HG03025 (cell line): Measurements from ENCODE around the gene ATP13A3.

Experiments
- ATAC-seq: cut with Tn5 transposase; IDR thresholded peaks from one replicate; pipeline ENCODE4 v1.9.1; 2021; ENCODE audit warnings: mild to moderate bottlenecking, moderate library complexity; ENCODE audit not compliant: unreplicated experiment, low FRiP score

ATP13A3 gene

GRCh38 chr3:194397757-194398312 lies 89.0 kb downstream of the ATP13A3 start:
- ATAC-seq: no peak

DNA sequence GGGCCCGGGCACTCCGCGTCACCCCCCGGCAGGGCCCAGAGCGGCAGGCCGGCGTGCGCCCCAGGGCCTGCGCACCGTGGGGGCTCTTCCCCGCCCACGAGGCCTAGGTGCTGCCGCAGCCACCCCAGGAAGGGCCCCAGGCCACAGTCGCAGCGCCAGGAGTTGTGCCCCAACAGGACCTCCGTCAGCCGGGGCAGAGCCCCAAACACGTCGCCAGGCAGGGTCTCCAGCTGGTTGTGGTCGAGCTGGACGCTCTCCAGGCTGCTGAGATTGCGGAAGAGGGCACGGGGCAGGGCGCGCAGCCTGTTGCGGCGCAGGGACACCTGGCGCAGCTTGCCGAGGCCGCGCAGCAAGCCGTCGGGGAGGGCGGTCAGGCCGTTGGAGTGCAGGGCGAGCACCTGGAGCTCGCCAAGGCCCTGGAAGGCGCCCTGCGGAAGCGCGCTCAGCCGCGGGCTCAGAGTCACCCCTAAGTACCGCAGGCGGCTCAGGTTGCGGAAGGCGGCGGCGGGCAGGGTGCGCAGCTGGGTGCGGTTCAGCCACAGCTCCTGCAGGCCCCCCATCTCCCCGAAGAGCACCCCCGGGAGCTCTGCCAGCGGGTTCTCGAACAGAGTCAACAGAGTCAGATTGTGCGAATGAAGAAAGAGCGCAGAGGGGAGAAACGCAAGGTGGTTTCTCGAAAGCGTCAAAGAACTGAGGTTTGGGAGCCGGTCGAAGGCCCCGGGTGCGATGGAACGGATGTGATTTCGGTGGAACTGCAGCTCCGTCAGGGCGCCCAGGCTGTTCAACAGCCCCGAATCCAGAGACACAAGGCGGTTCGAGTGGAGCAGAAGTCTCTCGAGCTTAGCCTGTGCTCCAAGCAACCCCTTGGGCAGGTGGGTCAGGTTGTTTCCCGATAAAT lies 89.7 kb downstream of the ATP13A3 start:
- no peak for ATAC-seq

DNA sequence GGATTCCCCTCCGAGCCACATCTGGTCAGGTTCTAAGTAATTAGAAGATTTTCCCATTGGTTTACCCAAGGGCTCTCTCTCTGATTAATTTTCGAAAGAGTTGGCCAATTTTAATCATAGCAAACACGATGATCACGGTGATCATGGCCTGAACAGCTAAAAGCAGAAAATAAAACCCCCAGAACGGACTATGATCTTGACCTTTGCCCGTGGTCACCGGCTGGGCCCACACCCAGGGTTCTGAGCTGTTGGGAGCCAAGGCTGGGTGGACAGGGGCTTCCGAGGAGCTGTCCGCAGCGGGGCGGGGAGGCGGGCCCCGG lies 90.3 kb downstream of the ATP13A3 start:
- no peak for ATAC-seq

GRCh38 chr3:194395778-194396538 lies 90.8 kb downstream of the ATP13A3 start:
- ATAC-seq: no peak

DNA sequence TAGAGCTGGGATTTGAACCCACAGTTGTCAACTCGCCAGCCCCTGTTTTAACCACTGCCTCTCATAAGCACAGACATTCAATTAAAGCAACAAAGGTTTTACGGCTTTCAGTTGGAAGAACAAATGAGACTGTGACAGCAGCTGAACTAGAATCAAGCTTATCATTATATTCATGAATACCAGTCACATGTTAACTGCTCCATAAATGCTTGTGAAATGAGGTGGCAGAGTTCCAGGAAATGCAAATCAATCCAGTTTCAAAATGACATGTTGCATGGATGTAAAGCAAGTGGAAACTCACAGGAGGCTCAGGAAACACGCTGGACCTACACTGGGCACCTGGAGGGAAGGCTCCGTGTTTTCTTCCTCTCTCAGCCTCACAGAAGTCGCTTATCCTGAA lies 91.6 kb downstream of the ATP13A3 start:
- ATAC-seq: no peak

DNA sequence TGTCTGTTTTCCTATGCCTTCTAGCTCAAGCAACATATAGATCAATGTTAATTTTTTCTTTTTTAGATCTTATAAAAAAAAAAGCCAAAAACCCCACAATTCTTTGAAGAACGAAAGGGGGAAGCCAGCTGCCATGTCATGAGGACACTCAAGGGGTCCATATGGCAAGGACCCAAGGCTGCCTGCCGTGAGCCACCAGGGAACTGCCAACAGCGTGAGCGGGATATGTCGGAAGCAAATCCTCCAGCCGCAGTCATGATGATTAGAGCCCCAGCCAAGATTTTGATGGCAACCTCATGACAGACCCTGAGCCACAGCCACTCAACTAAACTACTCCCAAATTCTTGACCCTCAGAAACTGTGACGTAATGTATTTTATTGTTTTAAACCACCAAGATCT lies 94.2 kb downstream of the ATP13A3 start:
- no peak for ATAC-seq

GRCh38 chr3:194390835-194391234 lies 96.0 kb downstream of the ATP13A3 start:
- no peak for ATAC-seq

- no peak for ATAC-seq
Observed at GRCh38 chr3:194389269-194389668, 97.5 kb downstream of the ATP13A3 start.

DNA sequence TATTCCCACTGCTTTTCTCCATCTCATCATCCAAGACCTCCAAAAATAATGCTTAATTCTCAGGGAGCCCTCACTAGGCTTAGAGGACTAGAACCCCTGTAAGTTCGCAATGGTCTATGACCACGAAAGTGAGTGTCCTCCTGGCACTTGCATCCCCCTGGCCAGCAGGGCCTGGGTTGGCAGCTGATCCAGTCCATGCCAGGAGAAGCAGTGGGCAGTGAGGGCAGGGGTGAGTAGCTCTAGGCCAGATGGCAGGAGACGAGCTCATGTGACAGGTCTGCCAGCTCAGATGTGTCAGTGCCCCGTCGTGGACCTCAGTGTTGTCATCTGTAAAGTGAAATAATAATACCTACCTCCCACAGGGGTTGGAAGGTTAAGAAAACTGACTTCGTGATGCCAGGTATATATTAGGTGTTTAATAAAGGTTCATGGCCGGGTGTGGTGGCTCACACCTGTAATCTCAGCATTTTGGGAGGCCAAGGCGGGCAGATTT lies 98.8 kb downstream of the ATP13A3 start:
- ATAC-seq: no peak

DNA sequence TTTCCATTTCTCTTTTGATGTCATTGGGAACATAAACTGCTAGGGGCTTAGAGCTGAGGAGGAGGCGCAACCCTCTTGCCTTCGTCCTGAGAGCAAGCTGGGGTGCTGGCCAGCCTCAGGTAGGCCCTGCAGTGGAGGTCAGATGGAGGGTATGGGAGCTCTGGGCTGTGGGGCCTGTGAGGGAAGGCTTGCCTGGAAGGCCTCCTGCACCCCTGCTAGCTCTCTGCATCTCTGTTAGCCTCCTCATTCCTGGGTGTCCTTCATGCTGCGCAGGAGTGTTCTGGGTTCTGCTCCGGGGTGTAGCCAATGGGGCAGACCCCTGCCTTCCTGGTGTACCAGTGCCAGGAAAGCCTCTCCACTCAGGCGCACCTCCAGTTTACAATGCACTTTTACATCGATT lies 99.5 kb downstream of the ATP13A3 start:
- no peak for ATAC-seq

DNA sequence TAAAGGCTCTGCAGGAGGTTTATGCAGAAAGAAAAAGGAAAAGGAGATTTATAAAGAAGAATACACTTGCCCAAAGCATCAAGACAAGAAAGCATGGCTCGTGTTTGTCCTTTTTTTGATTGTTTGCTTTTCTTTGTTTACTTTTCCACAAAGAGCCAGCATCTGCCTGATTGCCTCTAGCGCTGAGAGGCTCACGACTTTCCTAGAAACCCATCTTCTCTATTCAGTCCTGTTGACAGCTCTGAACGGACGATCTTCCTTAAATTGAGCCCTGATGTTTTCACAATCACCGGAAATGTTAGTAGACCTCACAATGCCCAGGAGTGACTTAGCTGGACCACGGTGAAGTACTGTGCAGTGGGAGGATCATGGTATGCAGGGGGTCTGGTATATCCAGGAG lies 100.2 kb downstream of the ATP13A3 start:
- ATAC-seq: no peak

DNA sequence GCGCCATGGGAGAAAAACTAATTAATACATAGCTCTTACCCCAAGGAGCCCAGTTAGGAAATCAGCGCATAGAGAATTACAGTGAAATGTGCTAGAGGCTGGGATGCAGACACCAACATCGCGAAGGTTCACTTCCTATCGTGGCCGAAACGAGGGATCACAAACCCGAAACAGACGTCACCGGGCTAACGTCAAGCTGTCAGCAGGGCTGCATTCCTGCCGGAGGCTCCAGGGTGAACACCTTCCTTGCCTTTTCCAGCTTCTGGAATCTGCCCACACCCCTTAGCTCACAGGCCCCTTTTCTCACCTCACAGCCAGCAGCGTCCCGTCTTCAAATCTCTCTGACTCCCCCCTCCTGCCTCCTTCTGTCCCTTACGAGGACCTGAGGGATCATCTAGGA lies 100.7 kb downstream of the ATP13A3 start:
- no peak for ATAC-seq

DNA sequence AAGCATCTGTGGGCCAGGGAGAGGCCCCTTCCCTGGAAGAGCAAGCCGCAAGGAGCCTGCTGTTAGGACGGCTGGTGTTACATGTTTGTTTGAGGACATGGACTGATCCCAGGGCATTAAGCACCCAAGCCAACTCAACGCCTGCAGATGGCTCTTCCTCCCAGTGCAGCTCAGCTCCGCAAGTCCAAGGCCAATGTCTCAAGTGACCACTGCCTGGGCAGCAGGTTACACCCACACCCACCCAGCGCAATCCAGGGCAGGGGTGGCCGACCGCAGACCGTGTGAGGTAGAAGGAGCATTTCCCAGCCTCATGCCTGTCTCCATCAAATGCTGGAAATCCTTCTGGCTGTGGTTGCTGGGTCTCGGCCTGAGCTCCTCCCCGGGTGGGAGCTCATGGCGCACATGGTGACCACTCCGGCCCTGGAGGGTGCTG lies 102.2 kb downstream of the ATP13A3 start:
- no peak for ATAC-seq

DNA sequence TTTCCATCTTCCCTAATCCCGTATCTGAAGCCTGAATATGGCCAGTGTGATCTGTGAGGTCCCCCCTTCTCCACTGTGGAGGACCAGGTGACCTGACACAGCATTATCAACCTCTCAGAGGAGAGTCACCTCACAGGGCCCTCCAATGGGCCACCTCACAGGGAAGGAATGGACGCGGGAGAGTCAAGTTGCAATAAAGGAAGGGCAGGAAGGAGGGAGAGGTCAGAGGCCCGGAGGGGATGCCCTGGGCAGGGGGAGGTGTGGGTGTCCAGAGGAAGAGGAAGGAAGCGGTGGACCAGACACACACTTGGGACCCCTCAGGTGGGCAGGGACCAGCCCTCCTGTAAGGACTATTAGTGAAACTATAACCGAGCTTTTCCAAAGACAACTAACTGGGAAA lies 102.6 kb downstream of the ATP13A3 start:
- ATAC-seq: no peak

- ATAC-seq: no peak
Observed at GRCh38 chr3:194383276-194383940, 103.4 kb downstream of the ATP13A3 start.

DNA sequence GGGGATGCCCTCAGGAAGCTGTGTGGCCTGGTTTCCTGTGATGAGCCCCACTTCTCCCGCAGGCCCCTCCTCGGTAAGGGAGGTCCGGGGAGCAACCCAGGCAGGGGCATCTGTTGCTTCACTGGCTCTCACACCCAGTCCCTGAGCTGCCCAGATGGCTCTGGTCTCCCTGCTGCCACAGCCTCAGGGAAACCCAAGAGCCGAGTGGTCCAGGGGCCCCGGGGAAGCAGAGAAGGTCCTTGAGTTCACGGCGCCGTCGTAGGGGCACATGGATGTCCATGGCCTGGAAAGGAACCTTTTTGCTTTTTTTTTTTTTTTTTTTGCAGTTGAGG lies 103.9 kb downstream of the ATP13A3 start:
- no peak for ATAC-seq

GRCh38 chr3:194382196-194382891 lies 104.5 kb downstream of the ATP13A3 start:
- no peak for ATAC-seq

DNA sequence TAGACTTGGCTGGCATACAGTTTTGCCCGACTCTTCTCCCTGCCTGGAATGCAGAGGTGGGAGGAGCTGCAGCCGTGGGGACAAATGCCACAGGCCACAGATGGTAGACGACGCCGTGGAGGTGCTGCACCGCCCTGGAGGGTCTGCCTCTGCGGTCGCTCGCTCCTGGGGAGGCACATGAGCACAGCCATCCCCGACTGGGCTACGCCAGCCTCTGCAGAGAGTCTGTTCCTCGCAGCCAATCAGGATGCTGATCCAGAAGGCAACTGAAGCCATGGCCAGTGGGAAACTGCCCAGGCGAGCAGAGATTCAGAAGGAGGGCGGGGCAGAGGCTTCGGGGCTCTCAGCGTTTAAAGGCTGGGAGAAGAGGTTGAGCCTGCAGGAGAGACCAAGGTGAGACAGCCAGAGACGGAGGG lies 105.3 kb downstream of the ATP13A3 start:
- ATAC-seq: no peak

GRCh38 chr3:194380326-194380725 lies 106.5 kb downstream of the ATP13A3 start:
- no peak for ATAC-seq

- ATAC-seq: no peak
Observed at GRCh38 chr3:194379651-194380050, 107.2 kb downstream of the ATP13A3 start.
